ENCODE results near the gene PTPRT.

DNA sequence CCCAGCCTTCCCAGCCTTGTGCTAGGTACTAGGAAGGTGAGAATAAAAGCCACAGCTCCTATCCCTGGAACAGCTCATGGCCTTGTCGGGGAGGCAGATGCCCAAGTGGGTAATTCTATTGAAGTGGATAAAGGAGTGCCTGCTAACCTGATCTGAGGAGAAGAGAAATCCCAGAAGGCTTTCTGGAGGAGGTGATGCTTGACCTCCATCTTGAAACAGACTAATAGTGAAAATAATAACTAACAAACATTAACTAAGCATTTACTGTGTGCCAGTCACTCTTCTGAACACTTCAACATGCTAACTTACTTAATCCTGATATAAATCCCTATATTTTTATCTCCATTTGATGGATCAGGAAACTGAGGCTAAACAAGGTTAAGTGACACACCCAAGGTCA, 1078.4 kb downstream of the PTPRT start:
- TF ChIP-seq CBX5 (IDR thresholded peaks at IDR 0.05; ENCODE audit: low read depth) (no peak), NR2C2 (IDR thresholded peaks at IDR 0.05; ENCODE audit: borderline replicate concordance, control insufficient read depth, insufficient read length, low read depth) (no peak)
